GM21576 (cell line): ENCODE data around the gene PIGQ.

ENCODE experiments used
- ATAC-seq: cut with Tn5 transposase; IDR thresholded peaks from one replicate; pipeline ENCODE4 v1.9.1; 2021; ENCODE audit warnings: mild to moderate bottlenecking, moderate library complexity; ENCODE audit not compliant: unreplicated experiment

Gene PIGQ

DNA sequence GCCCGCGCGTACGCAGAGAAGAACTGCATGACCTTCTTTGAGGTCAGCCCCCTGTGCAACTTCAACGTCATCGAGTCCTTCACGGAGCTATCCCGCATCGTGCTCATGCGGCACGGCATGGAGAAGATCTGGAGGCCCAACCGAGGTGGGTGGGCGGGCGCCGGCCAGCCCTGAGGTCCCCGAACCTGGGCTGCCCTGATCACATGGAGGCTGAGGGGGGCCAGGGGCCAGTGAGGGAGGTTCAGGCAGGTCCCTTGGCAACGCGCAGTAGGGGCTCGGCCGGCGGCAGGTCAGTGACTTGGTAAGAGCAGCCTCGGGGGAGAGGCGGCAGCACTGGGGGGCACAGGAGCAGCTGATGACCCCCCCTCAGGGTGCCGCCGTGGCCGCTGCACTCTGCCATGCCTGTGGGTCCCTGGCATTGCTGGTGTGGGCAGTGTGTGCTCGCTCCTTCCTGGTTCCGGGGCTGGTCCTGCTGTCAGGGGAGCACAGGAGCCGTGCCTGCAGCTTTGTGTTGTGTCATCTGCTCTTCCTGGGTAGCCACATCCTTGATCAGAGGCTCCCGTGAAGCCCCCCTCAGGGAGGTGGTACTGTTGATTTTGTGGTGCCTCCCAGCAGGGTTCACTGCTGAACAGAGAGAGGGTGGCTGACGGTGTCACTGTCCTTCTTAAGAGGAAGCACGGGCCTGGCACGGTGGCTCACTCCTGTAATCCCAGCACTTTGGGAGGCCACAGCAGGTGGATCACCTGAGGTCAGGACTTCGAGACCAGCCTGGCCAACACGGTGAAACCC lies 56.4 kb downstream of the PIGQ start:
- ATAC-seq, result no peak

DNA sequence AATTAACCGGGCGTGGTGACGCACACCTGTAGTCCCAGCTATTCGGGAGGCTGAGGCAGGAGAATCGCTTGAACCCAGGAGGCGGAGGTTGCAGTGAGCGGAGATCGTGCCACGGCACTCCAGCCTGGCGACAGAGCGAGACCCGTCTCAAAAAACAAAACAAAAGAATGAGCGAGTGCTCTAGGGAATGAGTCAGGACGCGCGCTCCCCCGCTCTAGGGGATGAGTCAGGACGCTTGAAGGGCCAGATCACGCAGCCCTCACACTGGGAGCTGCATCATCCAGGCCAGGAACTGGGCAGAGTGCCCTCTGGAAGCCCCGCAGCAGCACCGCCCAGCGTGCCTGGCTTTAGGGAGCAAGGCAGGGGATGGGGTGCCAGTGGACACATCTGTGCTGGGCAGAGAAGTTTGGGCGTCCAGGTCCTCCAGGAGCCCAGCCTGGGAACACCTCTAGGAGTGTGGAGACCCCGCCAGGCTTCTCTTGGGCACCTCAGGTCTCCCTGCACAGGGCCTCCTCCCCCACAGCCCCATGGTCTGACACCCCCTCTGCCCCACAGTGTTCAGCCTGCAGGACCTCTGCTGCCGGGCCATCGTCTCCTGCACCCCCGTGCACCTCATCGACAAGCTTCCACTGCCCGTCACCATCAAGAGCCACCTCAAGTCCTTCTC lies 57.2 kb downstream of the PIGQ start:
- no peak for ATAC-seq

DNA sequence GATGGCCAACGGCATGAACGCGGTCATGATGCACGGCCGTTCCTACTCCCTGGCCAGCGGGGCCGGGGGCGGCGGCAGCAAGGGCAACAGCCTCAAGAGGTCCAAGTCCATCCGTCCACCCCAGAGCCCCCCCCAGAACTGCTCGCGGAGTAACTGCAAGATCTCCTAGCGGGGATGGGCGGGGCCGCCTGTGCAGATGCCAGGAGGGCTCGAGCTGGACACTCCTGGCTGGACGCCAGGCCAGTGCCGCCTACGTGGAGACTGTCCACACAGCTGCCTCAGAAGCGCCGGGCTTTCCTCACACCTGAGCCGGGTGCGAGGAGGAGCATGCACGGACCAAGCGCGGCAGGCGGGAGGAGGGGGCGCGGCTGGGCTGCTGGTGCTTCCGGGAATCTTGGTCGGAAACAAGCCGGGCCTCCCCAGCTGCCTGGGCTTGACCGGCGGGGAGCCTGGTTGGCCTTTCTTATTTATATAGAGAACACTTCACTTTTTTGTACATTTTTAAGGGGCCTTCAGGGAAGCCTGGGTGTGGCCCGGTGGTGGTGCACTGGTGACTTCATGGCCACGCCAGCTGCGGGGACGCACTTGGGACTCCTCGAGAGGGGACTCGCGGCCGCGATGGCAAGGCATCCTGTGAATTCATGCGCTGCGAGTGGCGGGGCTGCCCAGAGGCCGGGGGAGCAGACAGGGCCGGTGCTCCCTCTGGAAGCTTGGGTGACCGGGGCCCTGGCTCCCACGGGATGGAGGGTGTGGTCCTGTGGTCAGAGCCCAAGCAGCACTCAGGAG lies 57.9 kb downstream of the PIGQ start:
- ATAC-seq, result no peak

DNA sequence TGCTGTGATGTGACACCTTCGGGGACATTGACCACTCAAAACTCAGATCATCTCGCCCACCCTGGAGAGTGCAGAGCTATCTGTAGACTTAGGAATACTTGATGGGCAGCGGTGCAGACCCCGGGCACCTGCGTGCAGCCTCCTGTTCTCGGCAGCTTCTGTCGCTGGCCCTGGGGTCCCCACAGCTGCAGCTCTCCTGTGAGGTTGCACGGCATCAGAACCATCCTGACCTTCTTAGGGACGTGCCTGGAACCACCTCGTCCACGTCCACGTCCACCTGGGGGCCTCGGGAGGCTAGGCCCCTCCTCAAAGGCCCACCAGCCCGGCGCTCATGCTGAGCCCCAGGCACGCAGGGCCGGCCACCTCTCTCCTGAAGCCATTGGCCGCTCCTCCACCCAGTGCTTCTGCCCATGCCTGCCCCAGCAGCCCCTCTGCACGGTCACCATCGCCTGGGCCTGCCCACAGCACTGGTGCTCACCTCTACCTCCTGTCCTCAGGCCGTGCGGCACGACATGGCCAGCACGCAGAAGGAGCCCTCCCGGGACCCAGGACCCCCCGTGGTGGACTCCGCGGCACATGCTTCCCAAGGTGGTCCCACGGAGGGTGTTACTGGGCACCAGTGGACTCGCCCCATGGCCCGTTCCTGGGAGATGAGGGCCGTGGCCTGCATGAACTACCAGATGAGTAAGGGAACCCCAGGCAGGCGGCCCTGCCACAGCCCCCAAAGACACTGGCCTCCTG lies 58.7 kb downstream of the PIGQ start:
- ATAC-seq, result no peak

DNA sequence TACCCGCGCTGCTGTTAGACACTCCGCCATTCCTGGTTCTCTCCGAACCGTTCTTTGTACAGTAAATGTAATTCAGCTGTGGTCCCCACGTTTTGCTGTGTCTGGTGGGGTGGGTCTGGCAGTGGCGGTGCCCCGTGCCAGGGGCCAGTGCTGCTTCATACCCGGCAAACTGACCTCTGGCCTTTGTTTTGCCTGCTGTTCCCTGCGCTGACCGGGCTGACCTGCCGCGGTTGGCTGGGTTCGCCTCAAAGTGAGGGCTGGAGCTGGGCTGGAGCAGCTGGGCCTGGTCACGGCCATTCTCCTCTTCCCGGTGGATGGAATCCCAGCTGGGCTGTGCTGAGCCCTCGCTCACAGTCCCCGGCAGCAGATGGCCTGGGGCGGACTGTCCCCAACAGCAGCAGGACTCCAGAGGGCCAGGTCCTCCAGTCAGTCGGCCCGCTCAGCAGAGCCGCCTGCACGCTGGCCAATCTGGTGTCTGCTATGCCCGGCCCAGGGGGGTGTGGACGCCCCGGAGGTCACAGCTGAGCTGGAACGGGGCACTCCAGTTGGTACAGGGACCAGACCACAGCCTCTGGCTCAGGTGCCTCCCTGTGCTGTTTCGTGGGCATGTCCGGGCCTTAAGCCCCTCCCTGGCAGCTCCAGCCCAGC lies 59.5 kb downstream of the PIGQ start:
- no peak for ATAC-seq

DNA sequence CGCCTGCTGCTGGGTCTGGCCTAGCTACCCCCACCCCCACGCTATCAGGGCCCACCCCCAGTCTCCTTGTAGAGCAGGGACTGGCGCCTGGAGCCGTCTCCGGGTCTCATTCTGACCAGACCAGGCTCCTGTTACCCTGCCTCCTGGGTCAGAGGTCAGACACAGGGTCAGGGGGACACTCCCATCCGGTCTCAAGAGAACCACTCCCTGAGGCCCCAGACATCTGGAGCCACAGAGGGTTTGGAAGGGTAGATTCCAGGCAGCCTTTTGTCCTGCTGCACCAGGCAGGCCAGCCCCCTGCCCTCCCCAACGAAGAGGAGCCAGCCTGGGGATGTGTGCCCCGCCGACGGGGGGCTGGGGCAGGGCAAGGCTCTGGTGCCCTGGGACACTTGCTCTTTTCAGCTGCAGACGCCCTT lies 60.1 kb downstream of the PIGQ start:
- ATAC-seq, result no peak

DNA sequence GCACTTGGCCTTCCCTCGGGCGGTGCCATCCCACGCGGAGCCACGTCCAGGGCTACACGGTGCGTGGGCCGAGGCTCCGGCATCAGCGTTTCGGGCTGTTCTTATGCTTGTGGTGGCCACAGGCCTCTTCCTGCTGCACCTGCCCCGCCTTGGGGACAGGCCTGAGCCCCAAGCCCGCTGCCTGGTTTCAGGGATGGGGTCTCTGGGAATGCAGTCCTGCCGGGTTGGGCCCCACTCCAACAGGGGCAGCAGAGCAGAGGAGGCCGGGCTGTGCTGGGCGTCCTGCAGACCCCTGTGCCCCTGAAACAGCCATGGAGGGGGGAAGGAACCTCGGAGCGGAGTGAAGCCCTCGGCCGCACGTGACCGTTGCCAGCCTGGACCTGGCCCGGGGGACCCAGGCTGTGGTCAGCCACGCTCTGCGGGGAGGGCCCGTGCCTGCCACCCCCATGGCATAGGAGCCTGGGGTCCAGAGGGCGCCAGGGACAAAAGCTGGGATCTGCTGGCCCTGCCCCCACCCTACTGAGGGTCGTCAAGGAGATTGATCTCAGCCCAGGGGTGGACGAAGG lies 60.6 kb downstream of the PIGQ start:
- no peak for ATAC-seq

DNA sequence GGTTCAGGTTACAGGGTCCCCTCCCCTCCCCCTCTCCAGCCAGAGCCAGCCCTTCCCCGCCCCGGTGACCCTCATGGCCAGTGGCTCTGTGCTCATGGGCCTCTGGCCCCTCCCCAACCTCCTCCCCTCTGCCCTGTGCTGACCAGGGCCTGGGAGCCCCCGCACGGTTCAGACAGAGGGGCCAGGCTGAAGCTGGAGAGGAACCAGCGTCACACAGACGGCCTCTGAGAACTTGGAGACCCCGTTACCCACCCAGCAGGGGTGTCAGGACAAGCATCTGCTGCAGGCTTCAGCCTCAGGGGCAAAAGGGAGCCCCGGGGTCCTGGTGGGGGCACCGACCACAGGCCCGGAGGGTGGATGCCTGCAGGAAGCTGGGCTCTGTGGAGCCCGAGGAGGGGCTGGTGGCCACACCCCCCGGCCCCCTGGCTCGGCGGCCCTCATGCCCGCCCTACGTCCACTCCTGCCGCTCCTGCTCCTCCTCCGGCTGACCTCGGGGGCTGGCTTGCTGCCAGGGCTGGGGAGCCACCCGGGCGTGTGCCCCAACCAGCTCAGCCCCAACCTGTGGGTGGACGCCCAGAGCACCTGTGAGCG lies 61.1 kb downstream of the PIGQ start, which contains the start of gene WFIKKN1:
Gene WFIKKN1, plus strand, starts transcription at position 171 of the 591 bp plus-strand sequence. Its CDS starts 269 bp downstream, at position 440.
- no peak for ATAC-seq

DNA sequence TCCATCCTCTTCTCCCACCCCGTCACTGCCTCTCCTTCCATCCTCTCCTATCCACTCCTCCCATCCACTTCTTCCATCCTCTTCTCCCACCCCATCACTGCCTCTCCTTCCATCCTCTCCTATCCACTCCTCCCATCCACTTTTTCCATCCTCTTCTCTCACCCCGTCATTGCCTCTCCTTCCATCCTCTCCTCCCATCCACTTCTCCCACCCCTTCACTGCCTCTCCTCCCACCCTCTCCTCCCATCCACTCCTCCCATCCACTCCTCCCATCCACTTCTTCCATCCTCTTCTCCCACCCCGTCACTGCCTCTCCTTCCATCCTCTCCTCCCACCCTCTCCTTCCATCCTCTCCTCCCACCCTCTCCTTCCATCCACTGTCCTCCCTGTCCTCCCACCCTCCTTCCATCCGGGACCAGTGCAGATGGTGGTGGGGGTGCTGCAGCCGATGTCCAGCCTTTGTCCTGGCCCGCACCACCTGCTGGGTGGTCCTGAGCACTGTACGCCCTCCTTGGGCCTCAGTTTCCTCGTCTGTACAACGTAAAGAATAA lies 62.1 kb downstream of the PIGQ start:
- no peak for ATAC-seq

DNA sequence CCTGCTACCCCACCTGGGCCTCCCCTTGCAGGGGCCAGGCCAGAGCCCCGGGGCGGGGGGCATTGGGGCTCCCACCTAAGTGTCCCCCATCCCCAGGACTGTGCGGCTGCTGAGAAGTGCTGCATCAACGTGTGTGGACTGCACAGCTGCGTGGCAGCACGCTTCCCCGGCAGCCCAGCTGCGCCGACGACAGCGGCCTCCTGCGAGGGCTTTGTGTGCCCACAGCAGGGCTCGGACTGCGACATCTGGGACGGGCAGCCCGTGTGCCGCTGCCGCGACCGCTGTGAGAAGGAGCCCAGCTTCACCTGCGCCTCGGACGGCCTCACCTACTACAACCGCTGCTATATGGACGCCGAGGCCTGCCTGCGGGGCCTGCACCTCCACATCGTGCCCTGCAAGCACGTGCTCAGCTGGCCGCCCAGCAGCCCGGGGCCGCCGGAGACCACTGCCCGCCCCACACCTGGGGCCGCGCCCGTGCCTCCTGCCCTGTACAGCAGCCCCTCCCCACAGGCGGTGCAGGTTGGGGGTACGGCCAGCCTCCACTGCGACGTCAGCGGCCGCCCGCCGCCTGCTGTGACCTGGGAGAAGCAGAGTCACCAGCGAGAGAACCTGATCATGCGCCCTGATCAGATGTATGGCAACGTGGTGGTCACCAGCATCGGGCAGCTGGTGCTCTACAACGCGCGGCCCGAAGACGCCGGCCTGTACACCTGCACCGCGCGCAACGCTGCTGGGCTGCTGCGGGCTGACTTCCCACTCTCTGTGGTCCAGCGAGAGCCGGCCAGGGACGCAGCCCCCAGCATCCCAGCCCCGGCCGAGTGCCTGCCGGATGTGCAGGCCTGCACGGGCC lies 62.9 kb downstream of the PIGQ start:
- ATAC-seq, result no peak

DNA sequence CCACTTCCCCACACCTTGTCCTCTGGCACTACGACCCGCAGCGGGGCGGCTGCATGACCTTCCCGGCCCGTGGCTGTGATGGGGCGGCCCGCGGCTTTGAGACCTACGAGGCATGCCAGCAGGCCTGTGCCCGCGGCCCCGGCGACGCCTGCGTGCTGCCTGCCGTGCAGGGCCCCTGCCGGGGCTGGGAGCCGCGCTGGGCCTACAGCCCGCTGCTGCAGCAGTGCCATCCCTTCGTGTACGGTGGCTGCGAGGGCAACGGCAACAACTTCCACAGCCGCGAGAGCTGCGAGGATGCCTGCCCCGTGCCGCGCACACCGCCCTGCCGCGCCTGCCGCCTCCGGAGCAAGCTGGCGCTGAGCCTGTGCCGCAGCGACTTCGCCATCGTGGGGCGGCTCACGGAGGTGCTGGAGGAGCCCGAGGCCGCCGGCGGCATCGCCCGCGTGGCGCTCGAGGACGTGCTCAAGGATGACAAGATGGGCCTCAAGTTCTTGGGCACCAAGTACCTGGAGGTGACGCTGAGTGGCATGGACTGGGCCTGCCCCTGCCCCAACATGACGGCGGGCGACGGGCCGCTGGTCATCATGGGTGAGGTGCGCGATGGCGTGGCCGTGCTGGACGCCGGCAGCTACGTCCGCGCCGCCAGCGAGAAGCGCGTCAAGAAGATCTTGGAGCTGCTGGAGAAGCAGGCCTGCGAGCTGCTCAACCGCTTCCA lies 63.7 kb downstream of the PIGQ start:
- no peak for ATAC-seq
